DOHH2 (cell line): Measurements from ENCODE around the gene PICK1.

Experiments
- CTCF ChIP-seq: fragments of 200-600 bp; sonication (generic); IDR thresholded peaks from one replicate; pipeline ENCODE4 v1.5.1; 2014; ENCODE audit warnings: antibody characterized with exemption, mild to moderate bottlenecking, low read depth, low read length; ENCODE audit not compliant: poor library complexity, severe bottlenecking
- EZH2phosphoT487 ChIP-seq: fragments of 200-600 bp; sonication (generic); IDR thresholded peaks from 2 replicates; pipeline ENCODE4 v1.6.1; 2017; ENCODE audit warnings: borderline replicate concordance, mild to moderate bottlenecking, antibody characterized with exemption, low read length, moderate library complexity, mixed read lengths

- TF ChIP-seq CTCF (no peak), EZH2phosphoT487 (no peak)
These were observed 8.3 kb downstream of the PICK1 start for GRCh38 chr22:38065539-38065938.
